Measurements from ENCODE around the gene KIAA1671. TPM values are rescaled to one million over a fixed set of nuclear protein-coding genes. Genes with fewer than 3 reads are reported as not detected.

KIAA1671 gene
- total RNA-seq, 4 donors from 2014 or later, result 7.3 to 15.1 (median 10.2) TPM

DNA sequence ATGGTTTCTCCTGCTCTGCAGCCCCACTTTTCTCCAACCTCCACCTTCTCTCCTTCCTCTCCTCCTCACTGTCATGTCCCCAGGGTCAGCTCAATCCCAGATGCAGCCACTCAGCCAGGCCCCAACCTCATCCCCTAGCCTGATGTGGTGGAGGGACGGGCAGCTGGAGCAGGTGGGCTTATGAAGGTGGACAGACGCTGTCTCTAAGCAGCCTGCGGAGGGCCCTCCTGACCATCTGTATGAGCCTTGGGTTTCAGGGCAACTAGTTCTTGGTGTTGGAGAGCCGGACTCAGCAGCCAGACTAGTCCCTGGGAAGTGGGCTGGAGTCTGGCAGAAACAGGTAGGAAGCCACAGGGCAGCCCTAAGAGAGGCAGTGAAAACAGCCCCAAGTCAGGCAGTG is 285.0 kb downstream of the KIAA1671 start:
- TF ChIP-seq, protein P1, sequence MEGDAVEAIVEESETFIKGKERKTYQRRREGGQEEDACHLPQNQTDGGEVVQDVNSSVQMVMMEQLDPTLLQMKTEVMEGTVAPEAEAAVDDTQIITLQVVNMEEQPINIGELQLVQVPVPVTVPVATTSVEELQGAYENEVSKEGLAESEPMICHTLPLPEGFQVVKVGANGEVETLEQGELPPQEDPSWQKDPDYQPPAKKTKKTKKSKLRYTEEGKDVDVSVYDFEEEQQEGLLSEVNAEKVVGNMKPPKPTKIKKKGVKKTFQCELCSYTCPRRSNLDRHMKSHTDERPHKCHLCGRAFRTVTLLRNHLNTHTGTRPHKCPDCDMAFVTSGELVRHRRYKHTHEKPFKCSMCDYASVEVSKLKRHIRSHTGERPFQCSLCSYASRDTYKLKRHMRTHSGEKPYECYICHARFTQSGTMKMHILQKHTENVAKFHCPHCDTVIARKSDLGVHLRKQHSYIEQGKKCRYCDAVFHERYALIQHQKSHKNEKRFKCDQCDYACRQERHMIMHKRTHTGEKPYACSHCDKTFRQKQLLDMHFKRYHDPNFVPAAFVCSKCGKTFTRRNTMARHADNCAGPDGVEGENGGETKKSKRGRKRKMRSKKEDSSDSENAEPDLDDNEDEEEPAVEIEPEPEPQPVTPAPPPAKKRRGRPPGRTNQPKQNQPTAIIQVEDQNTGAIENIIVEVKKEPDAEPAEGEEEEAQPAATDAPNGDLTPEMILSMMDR (IDR thresholded peaks at IDR 0.05; ENCODE audit: low read depth), result no peak

Small RNA genes lying within 50 kb of the gene (small RNA-seq; reads per million reads assigned to genes)
- not detected for gene Z99916.2

Other genes starting within 250 kb of the KIAA1671 start
- not detected for gene PIWIL3, start 178.0 kb upstream of the KIAA1671 start, total RNA-seq
- under 1 TPM in 3 of 4 donors, not detected in 1; under 0.01 to 0.57 (median under 0.01) TPM for gene SGSM1, start 146.5 kb upstream of the KIAA1671 start, total RNA-seq
- not detected for gene LHFPL7, start 6.0 kb upstream of the KIAA1671 start, total RNA-seq
- gene CRYBB3, start 247.1 kb downstream of the KIAA1671 start, total RNA-seq, result not detected

Data from subcutaneous adipose tissue (tissue), 4 donors.